Neutrophil (primary cell): Measurements from ENCODE around the gene CPSF4L.

ENCODE experiments used
- H3K27ac ChIP-seq: fragments of 200-600 bp; sonication (generic); 2 replicates; pipeline ENCODE4 v1.5.1; 2016; ENCODE audit warnings: mild to moderate bottlenecking, moderate library complexity
- H3K27me3 ChIP-seq: fragments of 200-600 bp; sonication (generic); 2 replicates; pipeline ENCODE4 v1.6.0; 2016; ENCODE audit warnings: mild to moderate bottlenecking
- H3K36me3 ChIP-seq: fragments of 200-600 bp; sonication (generic); 2 replicates; pipeline ENCODE4 v1.5.1; 2017
- H3K4me1 ChIP-seq, 2 experiments: fragments of 200-600 bp in 1 of 2; sonication (generic) in 1 of 2; 1 replicate in 1 of 2; 2 replicates in 1 of 2; pipeline versions ENCODE4 v1.5.1 to v1.6.1; 2013 to 2016; ENCODE audit warnings: low read depth in 1 of 2, low read length in 1 of 2, mild to moderate bottlenecking in 1 of 2, moderate library complexity in 1 of 2; ENCODE audit not compliant: control insufficient read depth in 1 of 2, insufficient read depth in 1 of 2
- H3K4me3 ChIP-seq, 2 experiments: fragments of 200-600 bp in 1 of 2; sonication (generic) in 1 of 2; 1 replicate in 1 of 2; 2 replicates in 1 of 2; pipeline ENCODE4 v1.5.1; 2013 to 2016; ENCODE audit warnings: low read depth in 1 of 2, low read length in 1 of 2, mild to moderate bottlenecking in 1 of 2, moderate library complexity in 1 of 2
- H3K9me3 ChIP-seq: fragments of 200-600 bp; sonication (generic); 2 replicates; pipeline ENCODE4 v1.5.1; 2016
- TF ChIP-seq, protein P1 (sequence below): fragments of 200-600 bp; sonication (generic); IDR thresholded peaks from 2 replicates; pipeline ENCODE4 v1.5.1; 2016; ENCODE audit warnings: antibody characterized with exemption

Gene CPSF4L

GRCh38 chr17:73227944-73228343 lies 33.7 kb downstream of the CPSF4L start:
- H3K4me3 ChIP-seq: no peak overlapping the region

GRCh38 chr17:73227379-73227778 lies 34.3 kb downstream of the CPSF4L start:
- H3K27ac ChIP-seq: no peak overlapping the region
- H3K4me3 ChIP-seq: no peak overlapping the region
- TF ChIP-seq, protein P1, sequence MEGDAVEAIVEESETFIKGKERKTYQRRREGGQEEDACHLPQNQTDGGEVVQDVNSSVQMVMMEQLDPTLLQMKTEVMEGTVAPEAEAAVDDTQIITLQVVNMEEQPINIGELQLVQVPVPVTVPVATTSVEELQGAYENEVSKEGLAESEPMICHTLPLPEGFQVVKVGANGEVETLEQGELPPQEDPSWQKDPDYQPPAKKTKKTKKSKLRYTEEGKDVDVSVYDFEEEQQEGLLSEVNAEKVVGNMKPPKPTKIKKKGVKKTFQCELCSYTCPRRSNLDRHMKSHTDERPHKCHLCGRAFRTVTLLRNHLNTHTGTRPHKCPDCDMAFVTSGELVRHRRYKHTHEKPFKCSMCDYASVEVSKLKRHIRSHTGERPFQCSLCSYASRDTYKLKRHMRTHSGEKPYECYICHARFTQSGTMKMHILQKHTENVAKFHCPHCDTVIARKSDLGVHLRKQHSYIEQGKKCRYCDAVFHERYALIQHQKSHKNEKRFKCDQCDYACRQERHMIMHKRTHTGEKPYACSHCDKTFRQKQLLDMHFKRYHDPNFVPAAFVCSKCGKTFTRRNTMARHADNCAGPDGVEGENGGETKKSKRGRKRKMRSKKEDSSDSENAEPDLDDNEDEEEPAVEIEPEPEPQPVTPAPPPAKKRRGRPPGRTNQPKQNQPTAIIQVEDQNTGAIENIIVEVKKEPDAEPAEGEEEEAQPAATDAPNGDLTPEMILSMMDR: no peak
- no peaks in the 10 kb centered on the region for H3K9me3 ChIP-seq
- H3K36me3 ChIP-seq: peaks cover 4% of the 10 kb centered on the region
- no peaks in the 10 kb centered on the region for H3K27me3 ChIP-seq
- H3K4me1 ChIP-seq: peaks cover 12 to 16% of the 10 kb centered on the region in 2 experiments

More at GRCh38 chr17:73227944-73228343, 33.7 kb downstream of the CPSF4L start:
- peaks cover 2% of the 10 kb centered on the region for H3K36me3 ChIP-seq
- no peak overlapping the region for H3K27ac ChIP-seq
- TF ChIP-seq, protein P1: no peak
- peaks cover 15 to 18% of the 10 kb centered on the region in 2 experiments for H3K4me1 ChIP-seq
- no peaks in the 10 kb centered on the region for H3K27me3 ChIP-seq
- H3K9me3 ChIP-seq: no peaks in the 10 kb centered on the region

GRCh38 chr17:73226556-73227172 lies 35.0 kb downstream of the CPSF4L start:
- Histone ChIP-seq H3K4me1 (peaks cover 12 to 15% of the 10 kb centered on the region in 2 experiments), H3K27ac (no peak overlapping the region), H3K4me3 (no peak overlapping the region), H3K36me3 (peaks cover 4% of the 10 kb centered on the region), H3K27me3 (no peaks in the 10 kb centered on the region), H3K9me3 (no peaks in the 10 kb centered on the region)
- TF ChIP-seq, protein P1: no peak

- peaks cover 4% of the 10 kb centered on the region for H3K36me3 ChIP-seq
- H3K4me1 ChIP-seq: no peaks in the 10 kb centered on the region
- H3K27ac ChIP-seq: no peak overlapping the region
- H3K9me3 ChIP-seq: no peaks in the 10 kb centered on the region
- H3K27me3 ChIP-seq: no peaks in the 10 kb centered on the region
- TF ChIP-seq, protein P1: no peak
- H3K4me3 ChIP-seq: no peak overlapping the region
Measured at GRCh38 chr17:73224663-73225305, 36.9 kb downstream of the CPSF4L start.

GRCh38 chr17:73224237-73224636 lies 37.4 kb downstream of the CPSF4L start:
- no peaks in the 10 kb centered on the region for H3K27me3 ChIP-seq
- no peak overlapping the region for H3K27ac ChIP-seq
- no peak overlapping the region for H3K4me3 ChIP-seq
- peaks cover 5% of the 10 kb centered on the region for H3K36me3 ChIP-seq
- TF ChIP-seq, protein P1: no peak
- H3K9me3 ChIP-seq: no peaks in the 10 kb centered on the region
- no peaks in the 10 kb centered on the region for H3K4me1 ChIP-seq
